Mucosa of stomach (tissue), 1 donor: ENCODE measurements around the gene LPAR1.

Source experiments
- H3K27me3 ChIP-seq: one replicate; pipeline ENCODE4 v1.7.0; 2013; ENCODE audit warnings: mild to moderate bottlenecking, low read length; ENCODE audit not compliant: control insufficient read depth, insufficient read depth
- H3K36me3 ChIP-seq: one replicate; pipeline ENCODE4 v1.7.0; 2013; ENCODE audit warnings: low read length; ENCODE audit not compliant: control insufficient read depth, insufficient read depth
- H3K4me1 ChIP-seq: one replicate; pipeline ENCODE4 v1.7.0; 2013; ENCODE audit warnings: mild to moderate bottlenecking, low read length; ENCODE audit not compliant: control insufficient read depth, insufficient read depth
- H3K4me3 ChIP-seq: one replicate; pipeline ENCODE4 v1.7.0; 2013; ENCODE audit warnings: low read length
- H3K9ac ChIP-seq: one replicate; pipeline ENCODE4 v1.7.0; 2013; ENCODE audit warnings: mild to moderate bottlenecking, low read length, moderate library complexity
- H3K9me3 ChIP-seq: one replicate; pipeline ENCODE4 v1.7.0; 2013; ENCODE audit warnings: mild to moderate bottlenecking, low read length, moderate library complexity; ENCODE audit not compliant: control insufficient read depth
- donor health status: Pancreatic carcinoma.

Gene LPAR1

DNA sequence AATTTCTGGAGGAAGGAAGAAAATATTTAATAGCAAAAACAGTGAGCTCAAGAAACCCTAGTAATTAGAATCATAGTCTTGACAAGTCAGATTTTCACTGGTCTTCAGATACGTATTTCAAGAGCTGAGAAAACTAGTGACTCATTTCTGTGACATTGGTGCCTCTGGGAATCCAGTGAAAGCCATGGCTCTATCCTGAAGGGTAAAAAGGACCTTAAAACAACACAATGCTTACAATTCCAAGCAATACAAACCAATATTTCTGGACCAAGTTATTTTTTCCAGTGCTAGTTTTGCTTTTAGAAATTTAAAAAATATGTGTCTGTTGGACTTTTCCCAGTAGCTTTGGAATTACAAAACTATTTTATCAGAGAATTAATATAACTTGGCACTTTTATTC is 140.3 kb downstream of the LPAR1 start:
- Histone ChIP-seq H3K4me3 (no peak overlapping the region), H3K4me1 (no peaks in the 10 kb centered on the region), H3K9me3 (no peaks in the 10 kb centered on the region), H3K9ac (no peak overlapping the region), H3K36me3 (no peaks in the 10 kb centered on the region), H3K27me3 (no peaks in the 10 kb centered on the region)

DNA sequence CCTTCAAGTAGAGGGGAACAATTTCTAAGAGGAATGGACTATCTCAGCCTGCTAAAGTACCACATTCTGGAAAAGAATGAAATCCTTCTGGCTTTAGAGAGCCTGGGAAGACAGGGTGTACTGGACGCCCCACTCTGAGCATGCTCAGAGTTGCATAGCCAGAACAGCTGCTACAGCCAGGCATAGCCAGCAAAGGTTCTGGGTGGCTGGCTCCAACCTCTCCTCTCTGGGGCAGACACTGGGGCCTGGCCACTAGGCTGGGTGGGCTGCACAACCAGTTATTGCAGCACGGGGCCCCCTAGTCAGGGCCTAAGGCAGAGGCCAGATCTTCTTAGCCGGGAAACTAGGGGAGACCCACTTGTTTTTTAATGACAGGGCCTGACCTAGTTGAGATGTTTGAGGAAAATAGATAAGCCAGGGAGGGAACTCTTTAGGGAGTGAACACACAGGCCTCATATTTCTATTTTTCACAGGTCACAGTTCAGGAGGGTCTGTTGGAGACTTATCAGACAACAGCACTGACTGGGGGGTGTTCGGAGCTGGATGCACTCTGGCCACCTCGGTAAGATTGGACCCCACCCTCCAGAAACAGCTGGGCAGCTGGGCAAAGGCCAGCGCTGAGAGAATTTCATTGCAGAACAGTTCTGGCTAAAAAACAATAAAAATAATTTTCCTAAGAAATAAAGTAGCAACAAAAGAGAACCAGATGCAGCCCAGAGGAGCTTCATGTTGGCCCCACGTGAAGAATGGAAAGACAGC is 142.9 kb downstream of the LPAR1 start:
- no peak overlapping the region for H3K4me3 ChIP-seq
- no peaks in the 10 kb centered on the region for H3K27me3 ChIP-seq
- peaks cover 5% of the 10 kb centered on the region for H3K4me1 ChIP-seq
- H3K36me3 ChIP-seq = no peaks in the 10 kb centered on the region
- H3K9me3 ChIP-seq = no peaks in the 10 kb centered on the region
- H3K9ac ChIP-seq = no peak overlapping the region

DNA sequence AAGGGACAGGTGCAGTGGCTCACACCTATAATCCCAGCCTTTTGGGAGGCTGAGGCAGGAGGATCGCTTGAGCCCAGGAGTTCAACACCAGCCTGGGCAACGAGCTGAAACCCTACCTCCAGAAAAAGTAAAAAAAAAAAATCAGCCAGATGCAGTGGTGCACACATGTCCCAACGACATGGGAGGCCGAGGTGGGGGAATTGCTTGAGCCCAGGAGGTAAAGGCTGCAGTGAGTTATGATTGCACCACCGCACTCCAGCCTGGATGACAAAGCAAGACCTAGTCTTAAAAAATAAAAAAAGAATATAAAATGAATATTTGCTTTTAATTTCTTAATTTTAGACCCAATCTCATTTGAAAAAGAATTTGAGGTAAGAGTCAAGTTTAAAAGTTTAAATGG is 143.5 kb downstream of the LPAR1 start:
- Histone ChIP-seq H3K4me1 (peaks cover 5% of the 10 kb centered on the region), H3K9ac (no peak overlapping the region), H3K9me3 (no peaks in the 10 kb centered on the region), H3K4me3 (no peak overlapping the region), H3K36me3 (no peaks in the 10 kb centered on the region), H3K27me3 (no peaks in the 10 kb centered on the region)

DNA sequence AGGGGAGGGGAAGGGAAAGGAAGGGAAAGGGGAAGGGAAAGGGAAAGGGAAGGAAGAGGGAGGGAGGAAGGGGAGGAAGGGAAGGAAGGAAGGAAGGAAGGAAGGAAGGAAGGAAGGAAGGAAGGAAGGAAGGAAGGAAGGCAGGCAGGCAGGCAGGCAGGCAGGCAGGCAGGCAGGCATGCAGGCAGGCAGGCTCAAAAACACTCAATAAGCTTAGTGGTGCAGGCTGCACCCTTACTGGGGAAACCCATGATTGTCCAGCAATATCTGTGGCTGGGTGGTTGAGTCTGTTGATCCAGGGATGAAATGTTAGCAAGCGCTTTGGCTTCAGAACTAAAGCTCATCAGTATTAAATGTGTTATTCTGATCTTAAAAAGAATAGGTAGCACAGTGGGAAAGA is 145.6 kb downstream of the LPAR1 start:
- peaks cover 5% of the 10 kb centered on the region for H3K4me1 ChIP-seq
- H3K9ac ChIP-seq = no peak overlapping the region
- H3K4me3 ChIP-seq = no peak overlapping the region
- H3K36me3 ChIP-seq = no peaks in the 10 kb centered on the region
- H3K9me3 ChIP-seq = no peaks in the 10 kb centered on the region
- no peaks in the 10 kb centered on the region for H3K27me3 ChIP-seq

DNA sequence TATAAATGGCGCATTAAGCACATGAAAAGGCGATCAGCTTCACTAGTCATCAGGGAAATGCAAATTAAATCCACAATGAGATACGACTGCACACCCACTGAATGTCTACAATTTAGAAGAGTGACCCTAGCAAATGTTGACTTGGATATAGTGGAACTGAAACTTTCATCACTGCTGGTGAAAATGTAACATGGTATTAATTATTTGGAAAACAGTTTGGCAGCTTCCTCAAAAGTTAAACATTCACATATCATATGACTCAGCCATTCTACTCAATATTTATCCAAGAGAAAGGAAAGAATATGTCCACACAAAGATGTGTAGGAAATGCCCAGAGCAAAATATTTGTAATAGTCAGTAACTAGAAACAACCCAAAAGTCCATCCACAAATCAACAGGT is 146.5 kb downstream of the LPAR1 start:
- Histone ChIP-seq H3K36me3 (no peaks in the 10 kb centered on the region), H3K4me3 (no peak overlapping the region), H3K9me3 (no peaks in the 10 kb centered on the region), H3K4me1 (peaks cover 5% of the 10 kb centered on the region), H3K9ac (no peak overlapping the region), H3K27me3 (no peaks in the 10 kb centered on the region)

DNA sequence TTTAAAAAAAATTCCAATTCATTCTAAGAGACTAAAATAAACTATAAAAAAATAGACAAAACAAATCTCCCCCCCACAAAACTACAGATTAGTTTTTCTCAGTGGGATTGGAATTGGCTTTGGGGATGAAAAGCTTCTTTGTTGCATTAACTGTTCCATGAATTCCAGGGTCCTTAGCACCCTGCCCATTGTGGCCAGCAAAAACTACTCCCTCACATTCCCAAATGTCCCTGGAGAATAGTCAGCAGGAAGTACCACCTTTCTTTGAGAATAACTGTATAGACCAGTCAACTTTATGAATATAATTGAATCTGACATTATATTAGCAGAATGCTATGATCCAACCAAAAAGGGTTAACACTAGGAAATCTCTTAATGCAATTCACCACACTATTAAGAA is 147.9 kb downstream of the LPAR1 start:
- H3K4me1 ChIP-seq = peaks cover 5% of the 10 kb centered on the region
- H3K4me3 ChIP-seq = no peak overlapping the region
- H3K9ac ChIP-seq = no peak overlapping the region
- no peaks in the 10 kb centered on the region for H3K36me3 ChIP-seq
- H3K27me3 ChIP-seq = no peaks in the 10 kb centered on the region
- H3K9me3 ChIP-seq = no peaks in the 10 kb centered on the region

DNA sequence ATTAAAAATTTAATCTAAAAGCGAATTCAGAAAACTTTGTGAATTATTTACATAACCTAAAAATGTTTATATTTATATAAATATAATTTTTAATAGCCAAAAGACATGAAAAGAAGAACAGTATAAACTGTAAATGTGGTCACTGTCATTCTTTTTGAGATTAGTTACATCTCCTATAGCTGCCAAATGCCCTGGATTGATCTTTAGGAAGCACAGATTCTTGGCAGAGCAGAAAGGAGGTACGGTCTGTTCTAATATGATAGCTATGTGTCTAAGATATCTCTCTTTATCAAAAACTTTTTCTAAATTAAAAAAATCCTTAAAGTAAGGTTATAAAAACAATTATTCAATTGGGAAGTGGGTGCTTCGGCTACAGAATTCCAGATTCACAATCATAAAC is 151.0 kb downstream of the LPAR1 start:
- no peak overlapping the region for H3K4me3 ChIP-seq
- H3K27me3 ChIP-seq = no peaks in the 10 kb centered on the region
- H3K9me3 ChIP-seq = no peaks in the 10 kb centered on the region
- no peak overlapping the region for H3K9ac ChIP-seq
- no peaks in the 10 kb centered on the region for H3K36me3 ChIP-seq
- peaks cover 5% of the 10 kb centered on the region for H3K4me1 ChIP-seq

DNA sequence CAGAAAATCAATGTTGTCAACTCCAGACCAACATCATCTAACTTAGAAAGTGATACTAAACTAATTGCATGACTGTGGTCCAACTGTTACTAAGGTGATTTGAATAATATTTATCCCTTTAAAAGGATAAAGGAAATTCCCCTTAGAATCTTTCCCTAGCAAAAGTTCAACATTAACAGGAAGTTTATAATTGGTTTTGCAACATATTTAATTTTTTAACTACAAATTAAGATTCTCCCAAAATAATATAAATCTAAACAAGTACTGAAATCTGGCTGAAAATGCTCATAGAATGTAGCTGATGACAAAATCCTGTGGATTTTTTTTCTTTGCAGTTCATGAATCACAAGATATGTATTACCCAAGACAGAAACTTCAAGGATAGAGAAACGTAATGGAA is 151.4 kb downstream of the LPAR1 start:
- no peak overlapping the region for H3K9ac ChIP-seq
- H3K4me1 ChIP-seq = peaks cover 3% of the 10 kb centered on the region
- H3K4me3 ChIP-seq = no peak overlapping the region
- H3K36me3 ChIP-seq = no peaks in the 10 kb centered on the region
- H3K27me3 ChIP-seq = no peaks in the 10 kb centered on the region
- H3K9me3 ChIP-seq = no peaks in the 10 kb centered on the region

DNA sequence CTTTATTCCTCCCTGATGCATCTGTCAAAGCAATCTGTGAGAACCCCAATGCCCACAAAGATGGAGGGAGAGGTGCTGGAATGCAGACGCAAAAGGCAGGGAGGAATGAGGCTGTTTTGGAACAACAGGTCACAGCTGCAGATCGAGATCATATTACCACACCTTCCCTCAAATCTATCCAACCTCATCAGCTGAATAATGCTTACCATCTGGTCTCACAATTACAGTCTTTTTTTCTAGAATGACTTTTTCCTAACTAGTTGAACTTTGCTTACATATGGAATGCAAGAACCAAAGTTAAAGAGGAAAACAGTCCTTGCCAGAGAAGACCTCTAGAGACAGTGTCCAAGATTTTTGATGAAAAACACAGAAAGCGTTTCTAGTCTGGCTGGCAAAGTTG is 158.1 kb downstream of the LPAR1 start:
- Histone ChIP-seq H3K4me1 (no peaks in the 10 kb centered on the region), H3K4me3 (no peak overlapping the region), H3K36me3 (no peaks in the 10 kb centered on the region), H3K27me3 (no peaks in the 10 kb centered on the region), H3K9me3 (no peaks in the 10 kb centered on the region), H3K9ac (no peak overlapping the region)

DNA sequence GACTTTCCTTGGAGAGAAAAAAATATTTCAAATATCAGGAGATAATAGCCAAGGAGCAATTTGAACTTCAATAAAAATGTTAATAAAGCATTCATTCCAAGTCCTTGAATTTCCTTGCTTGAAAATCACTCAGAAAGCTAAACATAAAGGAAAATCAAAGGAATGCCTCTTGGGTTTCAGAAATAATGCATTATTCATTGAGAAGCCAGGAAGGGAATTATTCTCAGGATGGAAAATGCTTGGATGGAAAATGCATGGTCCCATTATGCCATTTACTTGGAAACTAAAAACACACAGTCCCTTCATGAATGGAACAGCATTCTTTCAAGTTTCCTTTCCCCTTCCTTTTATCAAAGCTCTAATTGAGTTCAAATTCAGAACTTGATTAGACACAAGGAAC is 160.9 kb downstream of the LPAR1 start:
- Histone ChIP-seq H3K9ac (no peak overlapping the region), H3K9me3 (no peaks in the 10 kb centered on the region), H3K27me3 (no peaks in the 10 kb centered on the region), H3K4me3 (no peak overlapping the region), H3K4me1 (no peaks in the 10 kb centered on the region), H3K36me3 (no peaks in the 10 kb centered on the region)

DNA sequence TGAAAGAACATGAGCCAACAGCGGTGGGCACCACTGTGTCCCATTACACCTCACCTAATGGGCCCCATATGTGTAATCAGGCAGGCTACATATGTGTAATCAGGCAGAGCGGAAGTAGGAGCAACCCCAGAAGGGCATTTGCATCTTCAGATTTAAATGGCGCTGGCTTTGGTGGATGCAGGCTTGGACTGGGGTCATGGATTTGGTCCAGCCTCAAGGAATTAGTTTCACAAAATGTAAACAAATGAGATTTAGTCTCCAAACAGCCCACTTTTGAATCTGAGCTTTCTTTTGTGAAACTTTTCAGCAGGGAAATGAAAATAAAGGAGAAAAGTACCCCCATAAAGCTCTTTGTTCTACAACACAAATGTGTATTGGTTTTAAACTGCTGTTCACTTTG is 161.3 kb downstream of the LPAR1 start:
- Histone ChIP-seq H3K4me3 (no peak overlapping the region), H3K9me3 (no peaks in the 10 kb centered on the region), H3K4me1 (no peaks in the 10 kb centered on the region), H3K36me3 (no peaks in the 10 kb centered on the region), H3K9ac (no peak overlapping the region), H3K27me3 (no peaks in the 10 kb centered on the region)

DNA sequence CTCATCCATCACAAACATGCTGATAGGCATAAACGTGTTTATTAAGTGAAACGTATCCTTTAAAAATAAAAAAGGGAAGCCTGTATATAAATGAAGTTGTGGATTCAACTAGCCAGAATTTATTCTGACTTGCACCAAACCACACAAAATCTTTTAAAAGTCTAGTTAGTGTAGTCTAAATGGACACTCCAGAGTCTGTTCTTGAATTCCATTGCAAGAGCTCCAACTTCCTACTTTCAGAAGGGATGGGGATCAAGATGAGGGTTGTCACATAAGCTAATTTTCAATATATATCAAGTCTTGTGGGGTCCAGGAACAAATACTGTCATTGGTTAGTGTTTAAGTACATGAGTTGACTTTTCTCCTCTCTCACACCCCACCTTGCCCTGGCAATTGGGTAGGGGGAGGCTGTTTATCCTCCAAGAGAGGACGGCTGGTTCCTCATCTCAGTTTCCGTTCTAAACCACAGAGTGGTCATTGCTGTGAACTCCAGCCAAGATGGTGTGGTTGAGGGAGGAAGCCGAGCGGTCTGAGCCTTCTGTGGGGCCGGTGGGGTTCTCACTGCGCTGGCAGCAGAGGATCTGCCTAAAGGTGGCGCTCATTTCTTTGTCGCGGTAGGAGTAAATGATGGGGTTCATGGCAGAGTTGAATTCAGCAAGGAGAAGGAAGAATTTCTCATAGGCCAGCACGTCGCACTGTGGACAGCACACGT is 163.2 kb downstream of the LPAR1 start:
- Histone ChIP-seq H3K4me1 (no peaks in the 10 kb centered on the region), H3K27me3 (no peaks in the 10 kb centered on the region)

More for the DNA sequence above, 163.2 kb downstream of the LPAR1 start:
- Histone ChIP-seq H3K4me3 (no peak overlapping the region), H3K36me3 (no peaks in the 10 kb centered on the region), H3K9ac (no peak overlapping the region), H3K9me3 (no peaks in the 10 kb centered on the region)
